Measurements from ENCODE around the gene RPL27A. TPM values are rescaled to one million over a fixed set of nuclear protein-coding genes. Genes with fewer than 3 reads are reported as not detected.

The RPL27A gene
- total RNA-seq, 1 experiment from 2014 or later, result 1,008 TPM

GRCh38 chr11:8729837-8730696, 47.5 kb downstream of the RPL27A start:
- BruUV-seq (replicated peaks), result TSS peak; percentile 32
- no peak for TF ChIP-seq CTCF (IDR thresholded peaks at IDR 0.05; ENCODE audit: insufficient read depth in 1 of 2, low read depth in 1 of 2, low read length in 1 of 2, severe bottlenecking in 1 of 2, unreplicated experiment in 1 of 2)
- H3K4me1 ChIP-seq, result peaks cover 35% of the 10 kb centered on the region
- Mint-ChIP-seq H3K27me3 (ENCODE audit: insufficient read depth, unreplicated experiment) (no peaks in the 10 kb centered on the region), H3K4me1 (ENCODE audit: low read depth, unreplicated experiment) (peaks cover 19% of the 10 kb centered on the region), H3K27ac (ENCODE audit: unreplicated experiment) (no peak overlapping the region), H3K36me3 (ENCODE audit: insufficient read depth, unreplicated experiment) (peaks cover 17% of the 10 kb centered on the region), H3K9me3 (ENCODE audit: unreplicated experiment) (no peaks in the 10 kb centered on the region), H3K4me3 (ENCODE audit: unreplicated experiment) (no peak overlapping the region)
- H3K27me3 ChIP-seq (replicated peaks; ENCODE audit: control insufficient read depth, insufficient read depth, low read length), result no peaks in the 10 kb centered on the region
- intact Hi-C loops (cut with micrococcal nuclease; ENCODE audit: unreplicated experiment), result no loop called here
- CTCF ChIA-PET, result no interaction called here
- no peak for DNase-seq
- H3K36me3 ChIP-seq (ENCODE audit: control insufficient read depth, insufficient read depth, low read length), result peaks cover 1% of the 10 kb centered on the region; the same call in 1 of the 2 replicates
- POLR2A ChIA-PET, result no interaction called here
- H3K4me3 ChIP-seq (ENCODE audit: low read depth, low read length), result no peak overlapping the region
- H3K9me3 ChIP-seq, result no peaks in the 10 kb centered on the region

- Mint-ChIP-seq H3K27ac (ENCODE audit: unreplicated experiment) (peak overlapping the region; percentile 30), H3K4me3 (ENCODE audit: unreplicated experiment) (no peak overlapping the region), H3K9me3 (ENCODE audit: unreplicated experiment) (no peaks in the 10 kb centered on the region), H3K4me1 (ENCODE audit: low read depth, unreplicated experiment) (peaks cover 19% of the 10 kb centered on the region), H3K27me3 (ENCODE audit: insufficient read depth, unreplicated experiment) (no peaks in the 10 kb centered on the region), H3K36me3 (ENCODE audit: insufficient read depth, unreplicated experiment) (peaks cover 16% of the 10 kb centered on the region)
- no peak for TF ChIP-seq CTCF (IDR thresholded peaks at IDR 0.05; ENCODE audit: insufficient read depth in 1 of 2, low read depth in 1 of 2, low read length in 1 of 2, severe bottlenecking in 1 of 2, unreplicated experiment in 1 of 2)
- H3K36me3 ChIP-seq (ENCODE audit: control insufficient read depth, insufficient read depth, low read length), result peaks cover 1% of the 10 kb centered on the region; the same call in 1 of the 2 replicates
- no TSS peak for BruUV-seq (replicated peaks)
- H3K4me1 ChIP-seq, result peaks cover 37% of the 10 kb centered on the region
- no peaks in the 10 kb centered on the region for H3K27me3 ChIP-seq (replicated peaks; ENCODE audit: control insufficient read depth, insufficient read depth, low read length)
- ChIA-PET CTCF (no interaction called here), POLR2A (no interaction called here)
- no peak overlapping the region for H3K4me3 ChIP-seq (ENCODE audit: low read depth, low read length)
- intact Hi-C loops (cut with micrococcal nuclease; ENCODE audit: unreplicated experiment), result no loop called here
- no peaks in the 10 kb centered on the region for H3K9me3 ChIP-seq
- DNase-seq, result no peak
Measured at GRCh38 chr11:8730697-8731020, 48.1 kb downstream of the RPL27A start.

GRCh38 chr11:8731647-8732323, 49.2 kb downstream of the RPL27A start:
- no peaks in the 10 kb centered on the region for H3K9me3 Mint-ChIP-seq (ENCODE audit: unreplicated experiment)
- no peaks in the 10 kb centered on the region for H3K27me3 Mint-ChIP-seq (ENCODE audit: insufficient read depth, unreplicated experiment)
- no TSS peak for BruUV-seq (replicated peaks)
- no peak for TF ChIP-seq CTCF (IDR thresholded peaks at IDR 0.05; ENCODE audit: insufficient read depth in 1 of 2, low read depth in 1 of 2, low read length in 1 of 2, severe bottlenecking in 1 of 2, unreplicated experiment in 1 of 2)
- ChIA-PET POLR2A (no interaction called here), CTCF (no interaction called here)
- Histone ChIP-seq H3K9me3 (no peaks in the 10 kb centered on the region), H3K4me1 (peaks cover 36% of the 10 kb centered on the region), H3K4me3 (ENCODE audit: low read depth, low read length) (no peak overlapping the region), H3K27me3 (replicated peaks; ENCODE audit: control insufficient read depth, insufficient read depth, low read length) (no peaks in the 10 kb centered on the region), H3K36me3 (ENCODE audit: control insufficient read depth, insufficient read depth, low read length) (peaks cover 1% of the 10 kb centered on the region; the same call in 1 of the 2 replicates)
- no peak overlapping the region for H3K4me3 Mint-ChIP-seq (ENCODE audit: unreplicated experiment)
- peaks cover 6% of the 10 kb centered on the region for H3K36me3 Mint-ChIP-seq (ENCODE audit: insufficient read depth, unreplicated experiment)
- H3K27ac Mint-ChIP-seq (ENCODE audit: unreplicated experiment), result peak overlapping the region; percentile 58
- intact Hi-C loops (cut with micrococcal nuclease; ENCODE audit: unreplicated experiment), result no loop called here
- H3K4me1 Mint-ChIP-seq (ENCODE audit: low read depth, unreplicated experiment), result peaks cover 19% of the 10 kb centered on the region
- DNase-seq, result no peak

Data from Caco-2 (cell line).